DND-41 (cell line): ENCODE results near the gene CERKL.

ENCODE experiments used
- EZH2 ChIP-seq: IDR thresholded peaks from 3 replicates; pipeline ENCODE4 v1.6.1; 2012; ENCODE audit warnings: borderline replicate concordance, low read depth, mild to moderate bottlenecking, moderate library complexity, low read length, inconsistent platforms; ENCODE audit not compliant: severe bottlenecking
- TF ChIP-seq, protein P1 (sequence below): IDR thresholded peaks from 2 replicates; pipeline ENCODE4 v1.5.1; 2012; ENCODE audit warnings: borderline replicate concordance, low read length, moderate library complexity, mild to moderate bottlenecking; ENCODE audit not compliant: poor library complexity, severe bottlenecking; ENCODE audit errors: extremely low read depth

DNA sequence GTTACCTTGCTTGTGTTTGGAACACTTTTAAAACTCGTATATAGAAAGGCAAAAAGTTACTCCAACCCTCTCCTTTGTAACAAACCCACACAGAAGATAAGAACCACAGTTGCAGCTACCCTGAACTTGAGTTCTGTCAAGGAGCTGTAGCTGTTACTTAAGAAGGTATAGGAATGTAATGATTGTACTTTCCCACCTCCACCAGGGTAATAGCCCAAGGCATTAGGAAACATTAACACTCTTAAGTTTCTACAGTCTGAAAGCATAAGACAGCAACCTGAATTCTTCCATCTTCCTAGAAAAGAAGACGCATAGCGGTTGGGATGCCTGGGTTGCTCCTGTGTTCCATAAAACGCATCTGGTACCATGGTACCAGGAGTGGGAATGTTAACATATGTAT, 156.7 kb downstream of the CERKL start:
- TF ChIP-seq, protein P1, sequence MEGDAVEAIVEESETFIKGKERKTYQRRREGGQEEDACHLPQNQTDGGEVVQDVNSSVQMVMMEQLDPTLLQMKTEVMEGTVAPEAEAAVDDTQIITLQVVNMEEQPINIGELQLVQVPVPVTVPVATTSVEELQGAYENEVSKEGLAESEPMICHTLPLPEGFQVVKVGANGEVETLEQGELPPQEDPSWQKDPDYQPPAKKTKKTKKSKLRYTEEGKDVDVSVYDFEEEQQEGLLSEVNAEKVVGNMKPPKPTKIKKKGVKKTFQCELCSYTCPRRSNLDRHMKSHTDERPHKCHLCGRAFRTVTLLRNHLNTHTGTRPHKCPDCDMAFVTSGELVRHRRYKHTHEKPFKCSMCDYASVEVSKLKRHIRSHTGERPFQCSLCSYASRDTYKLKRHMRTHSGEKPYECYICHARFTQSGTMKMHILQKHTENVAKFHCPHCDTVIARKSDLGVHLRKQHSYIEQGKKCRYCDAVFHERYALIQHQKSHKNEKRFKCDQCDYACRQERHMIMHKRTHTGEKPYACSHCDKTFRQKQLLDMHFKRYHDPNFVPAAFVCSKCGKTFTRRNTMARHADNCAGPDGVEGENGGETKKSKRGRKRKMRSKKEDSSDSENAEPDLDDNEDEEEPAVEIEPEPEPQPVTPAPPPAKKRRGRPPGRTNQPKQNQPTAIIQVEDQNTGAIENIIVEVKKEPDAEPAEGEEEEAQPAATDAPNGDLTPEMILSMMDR, result no peak
- TF ChIP-seq EZH2, result no peak
